Aortic smooth muscle cell (primary cell): ENCODE measurements around the gene PPP6R3. TPM values are rescaled to one million over a fixed set of nuclear protein-coding genes. Genes with fewer than 3 reads are reported as not detected.

ENCODE experiments used
- total RNA-seq: library from RNA; depleted of rRNA; stranded (reverse); fragments of >200 nt; gene quantifications from 2 replicates; pipeline ENCODE4 v1.2.3, GENCODE V29; 2014

The PPP6R3 gene, protein sequence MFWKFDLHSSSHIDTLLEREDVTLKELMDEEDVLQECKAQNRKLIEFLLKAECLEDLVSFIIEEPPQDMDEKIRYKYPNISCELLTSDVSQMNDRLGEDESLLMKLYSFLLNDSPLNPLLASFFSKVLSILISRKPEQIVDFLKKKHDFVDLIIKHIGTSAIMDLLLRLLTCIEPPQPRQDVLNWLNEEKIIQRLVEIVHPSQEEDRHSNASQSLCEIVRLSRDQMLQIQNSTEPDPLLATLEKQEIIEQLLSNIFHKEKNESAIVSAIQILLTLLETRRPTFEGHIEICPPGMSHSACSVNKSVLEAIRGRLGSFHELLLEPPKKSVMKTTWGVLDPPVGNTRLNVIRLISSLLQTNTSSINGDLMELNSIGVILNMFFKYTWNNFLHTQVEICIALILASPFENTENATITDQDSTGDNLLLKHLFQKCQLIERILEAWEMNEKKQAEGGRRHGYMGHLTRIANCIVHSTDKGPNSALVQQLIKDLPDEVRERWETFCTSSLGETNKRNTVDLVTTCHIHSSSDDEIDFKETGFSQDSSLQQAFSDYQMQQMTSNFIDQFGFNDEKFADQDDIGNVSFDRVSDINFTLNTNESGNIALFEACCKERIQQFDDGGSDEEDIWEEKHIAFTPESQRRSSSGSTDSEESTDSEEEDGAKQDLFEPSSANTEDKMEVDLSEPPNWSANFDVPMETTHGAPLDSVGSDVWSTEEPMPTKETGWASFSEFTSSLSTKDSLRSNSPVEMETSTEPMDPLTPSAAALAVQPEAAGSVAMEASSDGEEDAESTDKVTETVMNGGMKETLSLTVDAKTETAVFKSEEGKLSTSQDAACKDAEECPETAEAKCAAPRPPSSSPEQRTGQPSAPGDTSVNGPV
- 122 and 123 TPM in 2 replicates for total RNA-seq

DNA sequence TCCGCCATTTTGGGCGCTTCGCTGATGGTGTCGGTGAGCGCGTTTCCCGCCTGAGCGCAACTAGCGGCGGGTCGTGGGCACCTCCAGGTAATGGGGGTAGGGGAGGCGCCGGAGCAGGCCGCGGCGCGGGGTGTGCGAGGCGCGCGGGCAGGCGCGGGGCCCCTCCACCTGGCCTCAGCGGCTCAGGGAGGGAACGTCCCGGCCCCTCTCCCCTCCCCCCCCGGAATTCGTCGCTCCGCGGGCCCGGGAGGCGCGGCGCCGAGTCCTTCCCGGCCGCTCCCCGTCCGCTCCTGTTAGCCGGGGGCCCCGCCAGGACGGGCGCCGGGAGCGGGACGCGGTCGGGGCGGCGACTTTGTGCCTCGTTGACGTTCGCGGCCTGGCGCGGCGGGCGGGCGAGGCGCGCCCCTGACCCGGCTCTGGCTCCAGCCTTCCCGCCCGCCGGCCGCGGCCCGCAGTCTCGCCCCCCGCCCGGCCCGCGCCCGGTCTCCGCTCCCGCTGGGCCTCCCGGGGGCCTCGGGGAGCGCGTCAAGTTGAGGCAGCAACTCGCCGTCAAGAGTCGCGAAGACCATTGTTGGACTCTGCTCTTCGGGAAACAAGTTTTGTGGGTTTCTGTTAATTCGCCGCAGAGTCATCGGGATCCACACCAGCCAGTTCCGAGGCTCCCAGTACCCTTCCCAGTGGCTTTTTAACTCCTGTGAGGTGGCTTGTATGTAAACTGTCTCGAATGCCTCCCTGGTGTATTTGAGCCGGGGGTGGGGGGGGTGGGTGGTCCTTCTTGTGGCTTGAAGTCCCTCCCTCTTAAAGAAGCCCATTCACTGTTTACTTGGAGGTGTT, at the start of gene PPP6R3:
PPP6R3 (plus strand) TSS at position 12 of the 834 bp plus-strand sequence. CDS start 76,913 bp downstream, outside the sequence.

Other genes with a start within 250 kb of the PPP6R3 start
- gene KMT5B, start 247.5 kb upstream of the PPP6R3 start, total RNA-seq, result 25.6 and 26.4 TPM in 2 replicates
- gene C11orf24, start 188.8 kb upstream of the PPP6R3 start, total RNA-seq, result 33.4 and 38.6 TPM in 2 replicates
- 59.8 TPM in 2 replicates for gene LRP5, start 148.2 kb upstream of the PPP6R3 start, total RNA-seq
- gene GAL, start 223.8 kb downstream of the PPP6R3 start, total RNA-seq, result 0.19 TPM in 1 of 2 replicates, not detected in the other